Measurements from ENCODE around the gene BICRA. TPM values are rescaled to one million over a fixed set of nuclear protein-coding genes. Genes with fewer than 3 reads are reported as not detected.

Gene BICRA
- total and polyA plus RNA-seq, 9 of the 15 experiments (the other 6 are each of a cell fraction or from before 2014, with no cell fraction given), result 0.01 to 8.8 (median 1.2) TPM

DNA sequence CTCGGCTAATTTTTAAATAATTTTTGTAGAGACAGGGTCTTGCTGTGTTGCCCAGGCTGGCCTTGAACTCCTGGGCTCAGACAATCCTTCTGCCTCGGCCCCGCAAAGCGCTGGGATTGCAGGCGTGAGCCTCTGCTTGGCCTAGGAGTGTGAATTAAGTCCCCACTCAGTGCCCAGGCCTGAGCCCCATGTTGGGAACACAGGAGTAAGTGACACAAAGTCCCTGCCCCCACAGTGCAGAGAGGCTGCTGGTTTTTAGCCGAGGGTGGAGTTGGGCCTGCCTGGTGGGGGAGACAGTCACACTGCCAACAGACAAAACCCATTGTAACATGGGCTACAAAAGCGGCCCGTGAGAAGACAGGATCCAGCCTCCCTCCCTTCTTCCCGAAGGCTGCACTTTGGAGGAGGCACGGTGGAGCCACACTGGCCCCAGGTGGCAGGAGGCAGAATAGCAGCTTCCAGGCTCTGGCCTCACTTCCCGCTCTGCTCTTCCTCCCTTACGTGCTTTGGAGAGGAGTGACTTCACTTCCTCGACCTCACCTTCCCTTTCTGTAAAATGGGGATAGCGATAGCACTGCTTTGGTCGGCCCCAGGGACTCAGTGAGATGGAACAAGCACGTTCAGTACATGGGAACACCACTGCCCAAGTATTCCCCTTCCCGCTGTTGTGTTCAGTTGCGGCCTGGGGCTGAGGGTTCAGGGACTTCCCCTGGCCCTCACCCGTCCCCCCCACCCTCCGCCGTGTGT is 89.1 kb downstream of the BICRA start (continued):
- no peak for TF ChIP-seq PRPF4 (IDR thresholded peaks at IDR 0.05; ENCODE audit: insufficient read depth, low read depth, low read length, poor library complexity, severe bottlenecking)
- no peak for TF ChIP-seq RAD51 (IDR thresholded peaks at IDR 0.05; ENCODE audit: borderline replicate concordance, low read depth)
- no peak for TF ChIP-seq LCOR (CRISPR knock-in tag; IDR thresholded peaks at IDR 0.05)
- TF ChIP-seq ZNF184 (CRISPR knock-in tag; IDR thresholded peaks at IDR 0.05), result no peak
- peak; percentile 97 for TF ChIP-seq SMC3 (conservative IDR thresholded peaks at IDR 0.05; ENCODE audit: insufficient read depth, low read depth, low read length)
- TF ChIP-seq ZNF133 (CRISPR knock-in tag; IDR thresholded peaks at IDR 0.05), result no peak
- TF ChIP-seq ZNF316 (IDR thresholded peaks at IDR 0.05), result no peak
- TF ChIP-seq, protein P1, sequence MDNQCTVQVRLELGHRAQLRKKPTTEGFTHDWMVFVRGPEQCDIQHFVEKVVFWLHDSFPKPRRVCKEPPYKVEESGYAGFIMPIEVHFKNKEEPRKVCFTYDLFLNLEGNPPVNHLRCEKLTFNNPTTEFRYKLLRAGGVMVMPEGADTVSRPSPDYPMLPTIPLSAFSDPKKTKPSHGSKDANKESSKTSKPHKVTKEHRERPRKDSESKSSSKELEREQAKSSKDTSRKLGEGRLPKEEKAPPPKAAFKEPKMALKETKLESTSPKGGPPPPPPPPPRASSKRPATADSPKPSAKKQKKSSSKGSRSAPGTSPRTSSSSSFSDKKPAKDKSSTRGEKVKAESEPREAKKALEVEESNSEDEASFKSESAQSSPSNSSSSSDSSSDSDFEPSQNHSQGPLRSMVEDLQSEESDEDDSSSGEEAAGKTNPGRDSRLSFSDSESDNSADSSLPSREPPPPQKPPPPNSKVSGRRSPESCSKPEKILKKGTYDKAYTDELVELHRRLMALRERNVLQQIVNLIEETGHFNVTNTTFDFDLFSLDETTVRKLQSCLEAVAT (IDR thresholded peaks at IDR 0.05), result no peak
- no peak for TF ChIP-seq NCOA1 (IDR thresholded peaks at IDR 0.05; ENCODE audit: low read depth)
- TF ChIP-seq, protein P2, sequence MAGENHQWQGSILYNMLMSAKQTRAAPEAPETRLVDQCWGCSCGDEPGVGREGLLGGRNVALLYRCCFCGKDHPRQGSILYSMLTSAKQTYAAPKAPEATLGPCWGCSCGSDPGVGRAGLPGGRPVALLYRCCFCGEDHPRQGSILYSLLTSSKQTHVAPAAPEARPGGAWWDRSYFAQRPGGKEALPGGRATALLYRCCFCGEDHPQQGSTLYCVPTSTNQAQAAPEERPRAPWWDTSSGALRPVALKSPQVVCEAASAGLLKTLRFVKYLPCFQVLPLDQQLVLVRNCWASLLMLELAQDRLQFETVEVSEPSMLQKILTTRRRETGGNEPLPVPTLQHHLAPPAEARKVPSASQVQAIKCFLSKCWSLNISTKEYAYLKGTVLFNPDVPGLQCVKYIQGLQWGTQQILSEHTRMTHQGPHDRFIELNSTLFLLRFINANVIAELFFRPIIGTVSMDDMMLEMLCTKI (IDR thresholded peaks at IDR 0.05; ENCODE audit: partially characterized antibody), result no peak
- TF ChIP-seq ZNF23 (CRISPR knock-in tag; IDR thresholded peaks at IDR 0.05), result no peak
- TF ChIP-seq FOXA3 (CRISPR knock-in tag; conservative IDR thresholded peaks at IDR 0.05 in 1 of 2, IDR thresholded peaks at IDR 0.05 in 1 of 2), result peak in 1 of 2 experiments; percentile 73; a peak in 2 of 4 replicates
- TF ChIP-seq CAMTA2 (CRISPR knock-in tag; conservative IDR thresholded peaks at IDR 0.05), result no peak
- no peak for TF ChIP-seq PCBP2 (IDR thresholded peaks at IDR 0.05; ENCODE audit: low read depth, low read length, poor library complexity, severe bottlenecking)
- TF ChIP-seq, protein P3, sequence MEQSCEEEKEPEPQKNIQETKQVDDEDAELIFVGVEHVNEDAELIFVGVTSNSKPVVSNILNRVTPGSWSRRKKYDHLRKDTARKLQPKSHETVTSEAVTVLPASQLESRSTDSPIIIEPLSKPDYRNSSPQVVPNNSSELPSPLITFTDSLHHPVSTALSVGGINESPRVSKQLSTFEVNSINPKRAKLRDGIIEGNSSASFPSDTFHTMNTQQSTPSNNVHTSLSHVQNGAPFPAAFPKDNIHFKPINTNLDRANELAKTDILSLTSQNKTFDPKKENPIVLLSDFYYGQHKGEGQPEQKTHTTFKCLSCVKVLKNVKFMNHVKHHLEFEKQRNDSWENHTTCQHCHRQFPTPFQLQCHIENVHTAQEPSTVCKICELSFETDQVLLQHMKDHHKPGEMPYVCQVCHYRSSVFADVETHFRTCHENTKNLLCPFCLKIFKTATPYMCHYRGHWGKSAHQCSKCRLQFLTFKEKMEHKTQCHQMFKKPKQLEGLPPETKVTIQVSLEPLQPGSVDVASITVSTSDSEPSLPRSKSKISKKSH (CRISPR knock-in tag; IDR thresholded peaks at IDR 0.05), result no peak
- no peak for TF ChIP-seq ZC3H8 (IDR thresholded peaks at IDR 0.05)
- TF ChIP-seq, protein P4, sequence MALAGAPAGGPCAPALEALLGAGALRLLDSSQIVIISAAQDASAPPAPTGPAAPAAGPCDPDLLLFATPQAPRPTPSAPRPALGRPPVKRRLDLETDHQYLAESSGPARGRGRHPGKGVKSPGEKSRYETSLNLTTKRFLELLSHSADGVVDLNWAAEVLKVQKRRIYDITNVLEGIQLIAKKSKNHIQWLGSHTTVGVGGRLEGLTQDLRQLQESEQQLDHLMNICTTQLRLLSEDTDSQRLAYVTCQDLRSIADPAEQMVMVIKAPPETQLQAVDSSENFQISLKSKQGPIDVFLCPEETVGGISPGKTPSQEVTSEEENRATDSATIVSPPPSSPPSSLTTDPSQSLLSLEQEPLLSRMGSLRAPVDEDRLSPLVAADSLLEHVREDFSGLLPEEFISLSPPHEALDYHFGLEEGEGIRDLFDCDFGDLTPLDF (CRISPR knock-in tag; IDR thresholded peaks at IDR 0.05), result no peak
- TF ChIP-seq, protein P5, sequence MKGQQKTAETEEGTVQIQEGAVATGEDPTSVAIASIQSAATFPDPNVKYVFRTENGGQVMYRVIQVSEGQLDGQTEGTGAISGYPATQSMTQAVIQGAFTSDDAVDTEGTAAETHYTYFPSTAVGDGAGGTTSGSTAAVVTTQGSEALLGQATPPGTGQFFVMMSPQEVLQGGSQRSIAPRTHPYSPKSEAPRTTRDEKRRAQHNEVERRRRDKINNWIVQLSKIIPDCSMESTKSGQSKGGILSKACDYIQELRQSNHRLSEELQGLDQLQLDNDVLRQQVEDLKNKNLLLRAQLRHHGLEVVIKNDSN (CRISPR knock-in tag; IDR thresholded peaks at IDR 0.05), result peak; percentile 39; the same call in 1 of the 2 replicates
- TF ChIP-seq ZNF584 (CRISPR knock-in tag; IDR thresholded peaks at IDR 0.05; ENCODE audit: low read depth), result no peak
- TF ChIP-seq, protein P6, sequence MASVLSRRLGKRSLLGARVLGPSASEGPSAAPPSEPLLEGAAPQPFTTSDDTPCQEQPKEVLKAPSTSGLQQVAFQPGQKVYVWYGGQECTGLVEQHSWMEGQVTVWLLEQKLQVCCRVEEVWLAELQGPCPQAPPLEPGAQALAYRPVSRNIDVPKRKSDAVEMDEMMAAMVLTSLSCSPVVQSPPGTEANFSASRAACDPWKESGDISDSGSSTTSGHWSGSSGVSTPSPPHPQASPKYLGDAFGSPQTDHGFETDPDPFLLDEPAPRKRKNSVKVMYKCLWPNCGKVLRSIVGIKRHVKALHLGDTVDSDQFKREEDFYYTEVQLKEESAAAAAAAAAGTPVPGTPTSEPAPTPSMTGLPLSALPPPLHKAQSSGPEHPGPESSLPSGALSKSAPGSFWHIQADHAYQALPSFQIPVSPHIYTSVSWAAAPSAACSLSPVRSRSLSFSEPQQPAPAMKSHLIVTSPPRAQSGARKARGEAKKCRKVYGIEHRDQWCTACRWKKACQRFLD (CRISPR knock-in tag; IDR thresholded peaks at IDR 0.05), result no peak

Measured in K562 (cell line).